ENCODE results near the gene LHX3.

GRCh38 chr9:136218673-136219072 lies 13.7 kb upstream of the LHX3 start:
- TF ChIP-seq POLR2A (IDR thresholded peaks at IDR 0.05): no peak
- TF ChIP-seq, protein P1, sequence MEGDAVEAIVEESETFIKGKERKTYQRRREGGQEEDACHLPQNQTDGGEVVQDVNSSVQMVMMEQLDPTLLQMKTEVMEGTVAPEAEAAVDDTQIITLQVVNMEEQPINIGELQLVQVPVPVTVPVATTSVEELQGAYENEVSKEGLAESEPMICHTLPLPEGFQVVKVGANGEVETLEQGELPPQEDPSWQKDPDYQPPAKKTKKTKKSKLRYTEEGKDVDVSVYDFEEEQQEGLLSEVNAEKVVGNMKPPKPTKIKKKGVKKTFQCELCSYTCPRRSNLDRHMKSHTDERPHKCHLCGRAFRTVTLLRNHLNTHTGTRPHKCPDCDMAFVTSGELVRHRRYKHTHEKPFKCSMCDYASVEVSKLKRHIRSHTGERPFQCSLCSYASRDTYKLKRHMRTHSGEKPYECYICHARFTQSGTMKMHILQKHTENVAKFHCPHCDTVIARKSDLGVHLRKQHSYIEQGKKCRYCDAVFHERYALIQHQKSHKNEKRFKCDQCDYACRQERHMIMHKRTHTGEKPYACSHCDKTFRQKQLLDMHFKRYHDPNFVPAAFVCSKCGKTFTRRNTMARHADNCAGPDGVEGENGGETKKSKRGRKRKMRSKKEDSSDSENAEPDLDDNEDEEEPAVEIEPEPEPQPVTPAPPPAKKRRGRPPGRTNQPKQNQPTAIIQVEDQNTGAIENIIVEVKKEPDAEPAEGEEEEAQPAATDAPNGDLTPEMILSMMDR (IDR thresholded peaks at IDR 0.05): no peak
